Neural cell (in vitro differentiated cells): Measurements from ENCODE around the gene KRTAP10-11.

ENCODE experiments used
- EP300 ChIP-seq: fragments of 450-650 bp; conservative IDR thresholded peaks from 2 replicates; pipeline ENCODE4 v1.6.1; 2014; ENCODE audit warnings: antibody characterized with exemption, mild to moderate bottlenecking, moderate library complexity; ENCODE audit not compliant: poor library complexity, severe bottlenecking
- EZH2 ChIP-seq: fragments of 200-600, 300-800 bp; shearing (Covaris generic), sonication (generic); IDR thresholded peaks from 2 replicates; pipeline ENCODE4 v1.6.1; 2014; ENCODE audit warnings: antibody characterized with exemption, low read length, borderline replicate concordance, mild to moderate bottlenecking; ENCODE audit not compliant: insufficient read depth, poor library complexity, severe bottlenecking
- POLR2AphosphoS5 ChIP-seq: IDR thresholded peaks from 2 replicates; pipeline ENCODE4 v1.6.1; 2012
- RAD21 ChIP-seq: fragments of 450-650 bp; conservative IDR thresholded peaks from 2 replicates; pipeline ENCODE4 v1.6.1; 2014; ENCODE audit warnings: antibody characterized with exemption, mild to moderate bottlenecking, moderate library complexity
- SMC3 ChIP-seq: fragments of 450-650 bp; conservative IDR thresholded peaks from 2 replicates; pipeline ENCODE4 v1.6.1; 2014; ENCODE audit warnings: antibody characterized with exemption, mild to moderate bottlenecking, moderate library complexity; ENCODE audit not compliant: poor library complexity
- TAF1 ChIP-seq: IDR thresholded peaks from 2 replicates; pipeline ENCODE4 v1.6.1; 2012; ENCODE audit warnings: low read depth
- TF ChIP-seq, protein P1 (sequence below): fragments of 450-650 bp; IDR thresholded peaks from 2 replicates; pipeline ENCODE4 v1.5.1; 2014; ENCODE audit warnings: antibody characterized with exemption, mild to moderate bottlenecking, moderate library complexity; ENCODE audit not compliant: poor library complexity, severe bottlenecking
- TF ChIP-seq, protein P2 (sequence below): IDR thresholded peaks from 2 replicates; pipeline ENCODE4 v1.6.1; 2012; ENCODE audit warnings: borderline replicate concordance

DNA sequence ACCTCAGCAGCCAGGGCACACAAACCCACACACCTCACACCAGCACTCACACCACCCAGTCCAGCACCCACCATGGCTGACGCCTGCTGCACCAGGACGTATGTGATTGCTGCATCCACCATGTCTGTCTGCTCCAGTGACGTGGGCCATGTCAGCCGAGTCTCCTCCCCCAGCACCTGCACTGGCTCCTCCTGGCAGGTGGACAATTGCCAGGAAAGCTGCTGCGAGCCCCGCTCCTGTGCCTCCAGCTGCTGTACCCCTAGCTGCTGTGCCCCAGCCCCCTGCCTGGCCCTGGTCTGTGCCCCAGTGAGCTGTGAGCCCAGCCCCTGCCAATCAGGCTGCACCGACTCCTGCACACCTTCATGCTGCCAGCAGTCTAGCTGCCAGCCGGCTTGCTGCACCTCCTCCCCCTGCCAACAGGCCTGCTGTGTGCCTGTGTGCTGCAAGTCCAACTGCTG is 34.2 kb upstream of the KRTAP10-11 start, which contains the start of gene KRTAP10-8:
- TF ChIP-seq RAD21 (no peak), POLR2AphosphoS5 (no peak), EP300 (no peak), TAF1 (no peak), SMC3 (no peak), EZH2 (no peak)
- TF ChIP-seq, protein P1, sequence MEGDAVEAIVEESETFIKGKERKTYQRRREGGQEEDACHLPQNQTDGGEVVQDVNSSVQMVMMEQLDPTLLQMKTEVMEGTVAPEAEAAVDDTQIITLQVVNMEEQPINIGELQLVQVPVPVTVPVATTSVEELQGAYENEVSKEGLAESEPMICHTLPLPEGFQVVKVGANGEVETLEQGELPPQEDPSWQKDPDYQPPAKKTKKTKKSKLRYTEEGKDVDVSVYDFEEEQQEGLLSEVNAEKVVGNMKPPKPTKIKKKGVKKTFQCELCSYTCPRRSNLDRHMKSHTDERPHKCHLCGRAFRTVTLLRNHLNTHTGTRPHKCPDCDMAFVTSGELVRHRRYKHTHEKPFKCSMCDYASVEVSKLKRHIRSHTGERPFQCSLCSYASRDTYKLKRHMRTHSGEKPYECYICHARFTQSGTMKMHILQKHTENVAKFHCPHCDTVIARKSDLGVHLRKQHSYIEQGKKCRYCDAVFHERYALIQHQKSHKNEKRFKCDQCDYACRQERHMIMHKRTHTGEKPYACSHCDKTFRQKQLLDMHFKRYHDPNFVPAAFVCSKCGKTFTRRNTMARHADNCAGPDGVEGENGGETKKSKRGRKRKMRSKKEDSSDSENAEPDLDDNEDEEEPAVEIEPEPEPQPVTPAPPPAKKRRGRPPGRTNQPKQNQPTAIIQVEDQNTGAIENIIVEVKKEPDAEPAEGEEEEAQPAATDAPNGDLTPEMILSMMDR = no peak
- TF ChIP-seq, protein P2, sequence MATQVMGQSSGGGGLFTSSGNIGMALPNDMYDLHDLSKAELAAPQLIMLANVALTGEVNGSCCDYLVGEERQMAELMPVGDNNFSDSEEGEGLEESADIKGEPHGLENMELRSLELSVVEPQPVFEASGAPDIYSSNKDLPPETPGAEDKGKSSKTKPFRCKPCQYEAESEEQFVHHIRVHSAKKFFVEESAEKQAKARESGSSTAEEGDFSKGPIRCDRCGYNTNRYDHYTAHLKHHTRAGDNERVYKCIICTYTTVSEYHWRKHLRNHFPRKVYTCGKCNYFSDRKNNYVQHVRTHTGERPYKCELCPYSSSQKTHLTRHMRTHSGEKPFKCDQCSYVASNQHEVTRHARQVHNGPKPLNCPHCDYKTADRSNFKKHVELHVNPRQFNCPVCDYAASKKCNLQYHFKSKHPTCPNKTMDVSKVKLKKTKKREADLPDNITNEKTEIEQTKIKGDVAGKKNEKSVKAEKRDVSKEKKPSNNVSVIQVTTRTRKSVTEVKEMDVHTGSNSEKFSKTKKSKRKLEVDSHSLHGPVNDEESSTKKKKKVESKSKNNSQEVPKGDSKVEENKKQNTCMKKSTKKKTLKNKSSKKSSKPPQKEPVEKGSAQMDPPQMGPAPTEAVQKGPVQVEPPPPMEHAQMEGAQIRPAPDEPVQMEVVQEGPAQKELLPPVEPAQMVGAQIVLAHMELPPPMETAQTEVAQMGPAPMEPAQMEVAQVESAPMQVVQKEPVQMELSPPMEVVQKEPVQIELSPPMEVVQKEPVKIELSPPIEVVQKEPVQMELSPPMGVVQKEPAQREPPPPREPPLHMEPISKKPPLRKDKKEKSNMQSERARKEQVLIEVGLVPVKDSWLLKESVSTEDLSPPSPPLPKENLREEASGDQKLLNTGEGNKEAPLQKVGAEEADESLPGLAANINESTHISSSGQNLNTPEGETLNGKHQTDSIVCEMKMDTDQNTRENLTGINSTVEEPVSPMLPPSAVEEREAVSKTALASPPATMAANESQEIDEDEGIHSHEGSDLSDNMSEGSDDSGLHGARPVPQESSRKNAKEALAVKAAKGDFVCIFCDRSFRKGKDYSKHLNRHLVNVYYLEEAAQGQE = no peak
